Upper lobe of left lung (tissue), 6 donors: ENCODE data around the gene APP. TPM values are rescaled to one million over a fixed set of nuclear protein-coding genes. Genes with fewer than 3 reads are reported as not detected.

ENCODE experiments used
- ATAC-seq, 2 donors: fragments of 200-7000 bp; cut with Tn5 transposase; one replicate each; pipeline ENCODE4 v1.9.1; 2022; ENCODE audit warnings: mild to moderate bottlenecking in 2 of 2, moderate library complexity in 2 of 2; ENCODE audit not compliant: low FRiP score in 2 of 2
- DNase-seq, 2 donors: peaks; one replicate each; pipeline ENCODE4 v3.0.0-alpha.2; 2019 to 2020
- H3K27ac ChIP-seq, 4 donors: fragments of 200-600 bp; sonication (generic); one replicate each; pipeline ENCODE4 v1.5.1; 2016 to 2019
- H3K27me3 ChIP-seq, 4 donors: fragments of 200-600 bp; sonication (generic); one replicate each; pipeline ENCODE4 v1.5.1; 2017 to 2019
- H3K36me3 ChIP-seq, 4 donors: fragments of 200-600 bp; sonication (generic); one replicate each; pipeline ENCODE4 v1.5.1; 2016 to 2019
- H3K4me1 ChIP-seq, 4 donors: fragments of 200-600 bp; sonication (generic); one replicate each; pipeline ENCODE4 v1.5.1; 2018 to 2019
- H3K4me3 ChIP-seq, 4 donors: fragments of 200-600 bp; sonication (generic); one replicate each; pipeline ENCODE4 v1.5.1; 2017 to 2019; ENCODE audit warnings: mild to moderate bottlenecking in 2 of 4, moderate library complexity in 1 of 4
- H3K9me3 ChIP-seq, 4 donors: fragments of 200-600 bp; sonication (generic); one replicate each; pipeline ENCODE4 v1.5.1; 2018 to 2019
- EP300 ChIP-seq, 4 donors: sonication (generic); formaldehyde crosslinking; IDR thresholded peaks; one replicate each; pipeline ENCODE4 v1.5.1; 2017; ENCODE audit warnings: antibody characterized with exemption in 4 of 4, control low read depth in 2 of 4
- POLR2A ChIP-seq, 4 donors: fragments of 450-650 bp; IDR thresholded peaks; one replicate each; pipeline ENCODE4 v1.5.1; 2016 to 2017; ENCODE audit warnings: antibody characterized with exemption in 4 of 4, mild to moderate bottlenecking in 2 of 4
- POLR2AphosphoS5 ChIP-seq, 2 donors: sonication (generic); formaldehyde crosslinking; IDR thresholded peaks; one replicate each; pipeline ENCODE4 v1.5.1; 2017; ENCODE audit warnings: antibody characterized with exemption in 2 of 2
- WGBS, 2 donors: methylation state at CpG; one replicate each; pipeline ENCODE4 v1.1.5; 2017 to 2018; 5-methylcytosine and 5-hydroxymethylcytosine counted together
- total RNA-seq, 6 donors: library from RNA; depleted of rRNA in 4 of 6; stranded (reverse); fragments of >200 nt in 4 of 6; gene quantifications; one replicate each; pipeline versions ENCODE4 v1.1.0 to v1.2.1, GENCODE V29; 2016 to 2021
- TF ChIP-seq, protein P1 (sequence below), 6 experiments: fragments of 450-650 bp in 4 of 6; fragments of 200-600 bp in 2 of 6; sonication (generic) in 2 of 6; IDR thresholded peaks; one replicate each; pipeline ENCODE4 v1.5.1; 2016 to 2019; ENCODE audit warnings: antibody characterized with exemption in 6 of 6
- donor health status: DM: no; HTN: no; CAD: no; lungs with moderate emphysema.
- donor health status: DM: no; HTN: yes; CAD: no; lungs with severe emphysema.

The APP gene
- total RNA-seq, 6 donors from 2014 or later: 177 to 444 (median 391) TPM

GRCh38 chr21:25986928-25987327 lies 183.6 kb downstream of the APP start:
- Histone ChIP-seq H3K27me3 (no peaks in the 10 kb centered on the region), H3K27ac (no peak overlapping the region), H3K4me1 (peaks cover 0 to 7% (median 2%) of the 10 kb centered on the region in 4 donors), H3K4me3 (no peak overlapping the region), H3K36me3 (peaks cover 0 to 15% (median 4%) of the 10 kb centered on the region in 4 donors), H3K9me3 (no peaks in the 10 kb centered on the region)
- WGBS, 2 donors: 76 to 83% methylated on average over 2 of the region's 2 CpGs
- TF ChIP-seq, protein P1, sequence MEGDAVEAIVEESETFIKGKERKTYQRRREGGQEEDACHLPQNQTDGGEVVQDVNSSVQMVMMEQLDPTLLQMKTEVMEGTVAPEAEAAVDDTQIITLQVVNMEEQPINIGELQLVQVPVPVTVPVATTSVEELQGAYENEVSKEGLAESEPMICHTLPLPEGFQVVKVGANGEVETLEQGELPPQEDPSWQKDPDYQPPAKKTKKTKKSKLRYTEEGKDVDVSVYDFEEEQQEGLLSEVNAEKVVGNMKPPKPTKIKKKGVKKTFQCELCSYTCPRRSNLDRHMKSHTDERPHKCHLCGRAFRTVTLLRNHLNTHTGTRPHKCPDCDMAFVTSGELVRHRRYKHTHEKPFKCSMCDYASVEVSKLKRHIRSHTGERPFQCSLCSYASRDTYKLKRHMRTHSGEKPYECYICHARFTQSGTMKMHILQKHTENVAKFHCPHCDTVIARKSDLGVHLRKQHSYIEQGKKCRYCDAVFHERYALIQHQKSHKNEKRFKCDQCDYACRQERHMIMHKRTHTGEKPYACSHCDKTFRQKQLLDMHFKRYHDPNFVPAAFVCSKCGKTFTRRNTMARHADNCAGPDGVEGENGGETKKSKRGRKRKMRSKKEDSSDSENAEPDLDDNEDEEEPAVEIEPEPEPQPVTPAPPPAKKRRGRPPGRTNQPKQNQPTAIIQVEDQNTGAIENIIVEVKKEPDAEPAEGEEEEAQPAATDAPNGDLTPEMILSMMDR (IDR thresholded peaks at IDR 0.05): no peak
- DNase-seq (no peak), ATAC-seq (no peak)

GRCh38 chr21:25985990-25986389 lies 184.6 kb downstream of the APP start:
- 65 to 82% methylated on average over 3 of the region's 3 CpGs for WGBS, 2 donors
- TF ChIP-seq POLR2AphosphoS5 (IDR thresholded peaks at IDR 0.05) (no peak), EP300 (IDR thresholded peaks at IDR 0.05) (no peak), POLR2A (IDR thresholded peaks at IDR 0.05) (no peak)
- TF ChIP-seq, protein P1 (IDR thresholded peaks at IDR 0.05): no peak
- ATAC-seq (no peak), DNase-seq (no peak)
- H3K4me3 ChIP-seq: no peak overlapping the region
- peaks cover 0 to 7% (median 2%) of the 10 kb centered on the region in 4 donors for H3K4me1 ChIP-seq
- H3K27ac ChIP-seq: peak overlapping the region in 1 of 4 donors; percentile 22
- peaks cover 0 to 20% (median 5%) of the 10 kb centered on the region in 4 donors for H3K36me3 ChIP-seq
- no peaks in the 10 kb centered on the region for H3K27me3 ChIP-seq
- H3K9me3 ChIP-seq: no peaks in the 10 kb centered on the region

GRCh38 chr21:25984538-25984937 lies 186.0 kb downstream of the APP start:
- H3K4me1 ChIP-seq: peaks cover 0 to 7% (median 2%) of the 10 kb centered on the region in 4 donors
- H3K9me3 ChIP-seq: no peaks in the 10 kb centered on the region
- H3K27me3 ChIP-seq: no peaks in the 10 kb centered on the region
- peak overlapping the region in 1 of 4 donors; percentile 11 for H3K27ac ChIP-seq
- ATAC-seq (no peak), DNase-seq (no peak)
- H3K4me3 ChIP-seq: no peak overlapping the region
- 91 to 94% methylated on average over 1 of the region's 1 CpG for WGBS, 2 donors
- H3K36me3 ChIP-seq: peaks cover 0 to 24% (median 6%) of the 10 kb centered on the region in 4 donors
- TF ChIP-seq POLR2AphosphoS5 (IDR thresholded peaks at IDR 0.05) (no peak), POLR2A (IDR thresholded peaks at IDR 0.05) (no peak)
- TF ChIP-seq, protein P1 (IDR thresholded peaks at IDR 0.05): no peak

GRCh38 chr21:25983745-25984144 lies 186.8 kb downstream of the APP start:
- Histone ChIP-seq H3K27ac (peak overlapping the region in 1 of 4 donors; percentile 30), H3K36me3 (peaks cover 0 to 24% (median 6%) of the 10 kb centered on the region in 4 donors), H3K4me1 (peaks cover 0 to 7% (median 2%) of the 10 kb centered on the region in 4 donors), H3K4me3 (no peak overlapping the region), H3K27me3 (no peaks in the 10 kb centered on the region), H3K9me3 (no peaks in the 10 kb centered on the region)
- DNase-seq (no peak), ATAC-seq (no peak)
- TF ChIP-seq, protein P1 (IDR thresholded peaks at IDR 0.05): no peak
- peak; percentile 40 to 51 for TF ChIP-seq POLR2AphosphoS5 (IDR thresholded peaks at IDR 0.05)
- peak in 2 of 4 donors; percentile 11 to 54 for TF ChIP-seq EP300 (IDR thresholded peaks at IDR 0.05)
- no peak for TF ChIP-seq POLR2A (IDR thresholded peaks at IDR 0.05)
- WGBS, 2 donors: 48 to 50% methylated on average over 3 of the region's 3 CpGs

GRCh38 chr21:25980710-25981109 lies 189.9 kb downstream of the APP start:
- 86 to 96% methylated on average over 3 of the region's 3 CpGs for WGBS, 2 donors
- peaks cover 0 to 15% (median 2%) of the 10 kb centered on the region in 4 donors for H3K4me1 ChIP-seq
- H3K36me3 ChIP-seq: peaks cover 0 to 30% (median 11%) of the 10 kb centered on the region in 4 donors
- H3K27ac ChIP-seq: peak overlapping the region in 3 of 4 donors; percentile 2 to 30 (median 30)
- TF ChIP-seq, protein P1 (IDR thresholded peaks at IDR 0.05): no peak
- no peak for TF ChIP-seq POLR2A (IDR thresholded peaks at IDR 0.05)
- H3K4me3 ChIP-seq: no peak overlapping the region
- H3K27me3 ChIP-seq: no peaks in the 10 kb centered on the region
- H3K9me3 ChIP-seq: no peaks in the 10 kb centered on the region
- ATAC-seq: no peak
- no peak for DNase-seq
